Thymus (tissue), 11 donors: Measurements from ENCODE around the gene SOX8. TPM values are rescaled to one million over a fixed set of nuclear protein-coding genes. Genes with fewer than 3 reads are reported as not detected.

Source experiments
- DNase-seq, 9 donors: peaks; one replicate each; pipeline ENCODE4 v3.0.0-alpha.2; 2013; ENCODE audit warnings: low spot score in 9 of 9, low read depth in 6 of 9, missing footprints in 1 of 9
- H3K27ac ChIP-seq, 2 donors: one replicate each; pipeline ENCODE4 v1.5.1; 2013; ENCODE audit warnings: control low read depth in 1 of 2, low read depth in 1 of 2, low read length in 1 of 2, mild to moderate bottlenecking in 1 of 2, moderate library complexity in 1 of 2
- H3K27me3 ChIP-seq, 2 donors: one replicate each; pipeline ENCODE4 v1.5.1; 2013; ENCODE audit warnings: low read length in 1 of 2; ENCODE audit not compliant: control insufficient read depth in 2 of 2, insufficient read depth in 1 of 2
- H3K36me3 ChIP-seq, 2 donors: one replicate each; pipeline ENCODE4 v1.5.1; 2013; ENCODE audit warnings: low read length in 1 of 2, mild to moderate bottlenecking in 1 of 2, moderate library complexity in 1 of 2; ENCODE audit not compliant: control insufficient read depth in 2 of 2, insufficient read depth in 2 of 2
- H3K4me1 ChIP-seq, 2 donors: one replicate each; pipeline ENCODE4 v1.5.1; 2013; ENCODE audit warnings: low read length in 2 of 2; ENCODE audit not compliant: control insufficient read depth in 2 of 2, insufficient read depth in 2 of 2
- H3K4me3 ChIP-seq, 2 donors: one replicate each; pipeline ENCODE4 v1.5.1; 2013; ENCODE audit warnings: low read length in 2 of 2, control low read depth in 1 of 2, mild to moderate bottlenecking in 1 of 2
- H3K9me3 ChIP-seq, 2 donors: one replicate each; pipeline ENCODE4 v1.5.1; 2013; ENCODE audit warnings: low read length in 1 of 2, mild to moderate bottlenecking in 1 of 2; ENCODE audit not compliant: control insufficient read depth in 2 of 2, insufficient read depth in 1 of 2
- WGBS: extraction: QIAGEN DNeasy Blood & Tissue Kit; methylation state at CpG from one replicate; pipeline ENCODE4 v1.1.7; 2013; 5-methylcytosine and 5-hydroxymethylcytosine counted together
- polyA plus RNA-seq: library from polyadenylated mRNA; stranded (reverse); fragments of 200-250 nt; gene quantifications from one replicate; pipeline ENCODE4 v1.2.3, GENCODE V29; 2013
- total RNA-seq: library from RNA; stranded (reverse); fragments of 120-200 nt; gene quantifications from one replicate; pipeline ENCODE4 v1.2.4, GENCODE V29; 2013
- donor health status: healthy.

The SOX8 gene
- total and polyA plus RNA-seq, 2 donors, result 1.3 to 2.1 TPM

GRCh38 chr16:1028056-1028455, 46.5 kb downstream of the SOX8 start:
- H3K4me3 ChIP-seq, result no peak overlapping the region
- no peaks in the 10 kb centered on the region for H3K4me1 ChIP-seq
- no peaks in the 10 kb centered on the region for H3K36me3 ChIP-seq
- DNase-seq, result no peak
- peaks cover 8 to 37% of the 10 kb centered on the region in 2 donors for H3K27me3 ChIP-seq
- no peak overlapping the region for H3K27ac ChIP-seq
- WGBS, result 78% methylated on average over 15 of the region's 15 CpGs
- H3K9me3 ChIP-seq, result peaks cover 0 to 3% of the 10 kb centered on the region in 2 donors

GRCh38 chr16:1028524-1029258, 47.1 kb downstream of the SOX8 start:
- peaks cover 8 to 35% of the 10 kb centered on the region in 2 donors for H3K27me3 ChIP-seq
- 23% methylated on average over 39 of the region's 39 CpGs for WGBS

GRCh38 chr16:1029259-1029545, 47.6 kb downstream of the SOX8 start:
- H3K4me1 ChIP-seq, result no peaks in the 10 kb centered on the region
- no peak overlapping the region for H3K27ac ChIP-seq
- H3K4me3 ChIP-seq, result no peak overlapping the region
- peaks cover 0 to 3% of the 10 kb centered on the region in 2 donors for H3K9me3 ChIP-seq
- no peak for DNase-seq
- WGBS, result 77% methylated on average over 14 of the region's 14 CpGs
- H3K36me3 ChIP-seq, result no peaks in the 10 kb centered on the region
- peaks cover 8 to 34% of the 10 kb centered on the region in 2 donors for H3K27me3 ChIP-seq

More at GRCh38 chr16:1028524-1029258, 47.1 kb downstream of the SOX8 start:
- Histone ChIP-seq H3K27ac (no peak overlapping the region), H3K9me3 (peaks cover 0 to 3% of the 10 kb centered on the region in 2 donors), H3K36me3 (no peaks in the 10 kb centered on the region), H3K4me3 (no peak overlapping the region), H3K4me1 (no peaks in the 10 kb centered on the region)
- DNase-seq, result no peak

- peaks cover 8 to 31% of the 10 kb centered on the region in 2 donors for H3K27me3 ChIP-seq
- no peaks in the 10 kb centered on the region for H3K4me1 ChIP-seq
- 73% methylated on average over 26 of the region's 26 CpGs for WGBS
- H3K27ac ChIP-seq, result no peak overlapping the region
- no peaks in the 10 kb centered on the region for H3K36me3 ChIP-seq
- DNase-seq, result no peak
- peaks cover 0 to 1% of the 10 kb centered on the region in 2 donors for H3K9me3 ChIP-seq
- no peak overlapping the region for H3K4me3 ChIP-seq
These were observed 48.9 kb downstream of the SOX8 start for GRCh38 chr16:1030473-1030901.

- Histone ChIP-seq H3K36me3 (no peaks in the 10 kb centered on the region), H3K4me1 (no peaks in the 10 kb centered on the region), H3K27me3 (peaks cover 8 to 33% of the 10 kb centered on the region in 2 donors), H3K9me3 (peaks cover 0 to 1% of the 10 kb centered on the region in 2 donors), H3K4me3 (no peak overlapping the region), H3K27ac (no peak overlapping the region)
- 92% methylated on average over 17 of the region's 17 CpGs for WGBS
- DNase-seq, result no peak
These were observed 50.1 kb downstream of the SOX8 start for GRCh38 chr16:1031666-1032065.

GRCh38 chr16:1032607-1033006, 51.0 kb downstream of the SOX8 start:
- Histone ChIP-seq H3K27me3 (peaks cover 6 to 35% of the 10 kb centered on the region in 2 donors), H3K9me3 (peaks cover 0 to 1% of the 10 kb centered on the region in 2 donors), H3K4me1 (no peaks in the 10 kb centered on the region), H3K36me3 (no peaks in the 10 kb centered on the region), H3K27ac (no peak overlapping the region), H3K4me3 (no peak overlapping the region)
- no peak for DNase-seq
- 94% methylated on average over 2 of the region's 2 CpGs for whole genome bisulfite sequencing

- no peaks in the 10 kb centered on the region for H3K36me3 ChIP-seq
- no peak overlapping the region for H3K27ac ChIP-seq
- WGBS, result 94% methylated on average over 3 of the region's 3 CpGs
- peaks cover 3 to 33% of the 10 kb centered on the region in 2 donors for H3K27me3 ChIP-seq
- no peaks in the 10 kb centered on the region for H3K4me1 ChIP-seq
- H3K9me3 ChIP-seq, result peaks cover 0 to 1% of the 10 kb centered on the region in 2 donors
- H3K4me3 ChIP-seq, result no peak overlapping the region
- DNase-seq, result no peak
These were observed 51.6 kb downstream of the SOX8 start for GRCh38 chr16:1033128-1033679.

GRCh38 chr16:1034230-1035065, 52.9 kb downstream of the SOX8 start:
- H3K4me1 ChIP-seq, result no peaks in the 10 kb centered on the region
- 89% methylated on average over 6 of the region's 6 CpGs for WGBS
- no peaks in the 10 kb centered on the region for H3K36me3 ChIP-seq
- no peak overlapping the region for H3K4me3 ChIP-seq
- H3K9me3 ChIP-seq, result no peaks in the 10 kb centered on the region
- no peak overlapping the region for H3K27ac ChIP-seq
- H3K27me3 ChIP-seq, result peaks cover 3 to 24% of the 10 kb centered on the region in 2 donors
- no peak for DNase-seq

GRCh38 chr16:1035066-1035415, 53.5 kb downstream of the SOX8 start:
- no peaks in the 10 kb centered on the region for H3K36me3 ChIP-seq
- no peaks in the 10 kb centered on the region for H3K4me1 ChIP-seq
- no peak overlapping the region for H3K4me3 ChIP-seq
- H3K27me3 ChIP-seq, result peaks cover 3 to 21% of the 10 kb centered on the region in 2 donors
- H3K9me3 ChIP-seq, result no peaks in the 10 kb centered on the region
- WGBS, result 90% methylated on average over 7 of the region's 7 CpGs
- no peak for DNase-seq
- H3K27ac ChIP-seq, result no peak overlapping the region
